Panc1 (cell line): ENCODE results near the gene TXNRD3. TPM values are rescaled to one million over a fixed set of nuclear protein-coding genes. Genes with fewer than 3 reads are reported as not detected.

ENCODE experiments used
- ATAC-seq: fragments of 200-7000 bp; cut with Tn5 transposase; 2 replicates; pipeline ENCODE4 v1.9.1; 2020; ENCODE audit warnings: mild to moderate bottlenecking, moderate library complexity
- BruUV-seq: library from RNA; stranded (reverse); fragments of 400-500 nt; replicated peaks from 2 replicates; lab custom pipeline; 2021; lab: Mats Ljungman, UMichigan
- CTCF ChIA-PET: fragments of 300-600 bp; sonication (Branson Sonifier 250); formaldehyde crosslinking; loops from one replicate; lab custom pipeline; 2022; ENCODE audit warnings: antibody characterized with exemption; lab: Charles Lee
- POLR2A ChIA-PET: fragments of 300-600 bp; sonication (Branson Sonifier 250); formaldehyde crosslinking; loops from one replicate; lab custom pipeline; 2022; ENCODE audit warnings: antibody characterized with exemption; lab: Charles Lee
- DNase-seq: peaks from one replicate; pipeline ENCODE4 v3.0.0-alpha.2; 2010; ENCODE audit warnings: low read depth, low spot score
- H3K27ac ChIP-seq: 2 replicates; pipeline ENCODE4 v1.5.1; 2011; ENCODE audit warnings: mild to moderate bottlenecking, low read length, inconsistent platforms
- H3K27me3 ChIP-seq: fragments of 200-500 bp; sonication (Bioruptor generic); 2 replicates; pipeline ENCODE4 v1.6.0; 2014; ENCODE audit warnings: low read length, inconsistent platforms; ENCODE audit not compliant: control insufficient read depth, insufficient read depth
- H3K36me3 ChIP-seq: fragments of 200-500 bp; sonication (Bioruptor generic); 2 replicates; pipeline ENCODE4 v1.5.1; 2014; ENCODE audit warnings: inconsistent platforms, mild to moderate bottlenecking, low read length, moderate library complexity; ENCODE audit not compliant: control insufficient read depth, insufficient read depth
- H3K4me1 ChIP-seq: 2 replicates; pipeline ENCODE4 v1.5.1; 2011; ENCODE audit warnings: inconsistent platforms, mild to moderate bottlenecking, low read length, moderate library complexity; ENCODE audit not compliant: control insufficient read depth, insufficient read depth
- H3K4me3 ChIP-seq, 2 experiments: 2 replicates each; pipeline ENCODE4 v1.5.1; 2011 to 2012; ENCODE audit warnings: low read depth in 2 of 2, low read length in 2 of 2, mild to moderate bottlenecking in 2 of 2, inconsistent platforms in 1 of 2, moderate library complexity in 1 of 2
- H3K9me3 ChIP-seq: fragments of 200-500 bp; sonication (Bioruptor generic); 2 replicates; pipeline ENCODE4 v1.5.1; 2014; ENCODE audit warnings: low read depth, mild to moderate bottlenecking, inconsistent platforms, low read length, moderate library complexity; ENCODE audit not compliant: control insufficient read depth, insufficient read depth
- POLR2AphosphoS5 ChIP-seq: IDR thresholded peaks from 2 replicates; pipeline ENCODE4 v1.6.1; 2012; ENCODE audit warnings: mild to moderate bottlenecking, low read depth, low read length, moderate library complexity
- SIN3A ChIP-seq: IDR thresholded peaks from 2 replicates; pipeline ENCODE4 v1.6.1; 2012; ENCODE audit warnings: low read depth, mild to moderate bottlenecking, low read length, moderate library complexity, borderline replicate concordance; ENCODE audit not compliant: insufficient read depth
- TCF7L2 ChIP-seq: IDR thresholded peaks from 2 replicates; pipeline ENCODE4 v1.6.1; 2011; ENCODE audit warnings: mild to moderate bottlenecking, low read depth, low read length, inconsistent platforms
- in situ Hi-C: cut with HindIII; loops from 2 replicates; pipeline ENCODE4 v1.10.0; 2016; ENCODE audit warnings: low sequenced_read_pairs, low pct_unique_long_range_greater_than_20kb
- intact Hi-C: fragments of 100-400 bp; cut with micrococcal nuclease; formaldehyde crosslinking; loops from one replicate; pipeline ENCODE4 v1.10.0; 2022; ENCODE audit not compliant: unreplicated experiment
- total RNA-seq: library from RNA; stranded (reverse); gene quantifications from one replicate; pipeline ENCODE4 v1.2.1, GENCODE V29; 2021; ENCODE audit not compliant: unreplicated experiment
- TF ChIP-seq, protein P1 (sequence below), 2 experiments: IDR thresholded peaks; 2 replicates each; pipeline ENCODE4 v1.6.1; 2011 to 2012; ENCODE audit warnings: low read depth in 2 of 2, control low read depth in 1 of 2, low read length in 1 of 2, mild to moderate bottlenecking in 1 of 2, moderate library complexity in 1 of 2; ENCODE audit not compliant: insufficient read depth in 1 of 2
- TF ChIP-seq, protein P2 (sequence below): fragments of 450-650 bp; IDR thresholded peaks from 2 replicates; pipeline ENCODE4 v1.5.1; 2017; ENCODE audit warnings: mild to moderate bottlenecking

TXNRD3 gene
- total RNA-seq, 1 experiment from 2014 or later: 17.2 TPM

DNA sequence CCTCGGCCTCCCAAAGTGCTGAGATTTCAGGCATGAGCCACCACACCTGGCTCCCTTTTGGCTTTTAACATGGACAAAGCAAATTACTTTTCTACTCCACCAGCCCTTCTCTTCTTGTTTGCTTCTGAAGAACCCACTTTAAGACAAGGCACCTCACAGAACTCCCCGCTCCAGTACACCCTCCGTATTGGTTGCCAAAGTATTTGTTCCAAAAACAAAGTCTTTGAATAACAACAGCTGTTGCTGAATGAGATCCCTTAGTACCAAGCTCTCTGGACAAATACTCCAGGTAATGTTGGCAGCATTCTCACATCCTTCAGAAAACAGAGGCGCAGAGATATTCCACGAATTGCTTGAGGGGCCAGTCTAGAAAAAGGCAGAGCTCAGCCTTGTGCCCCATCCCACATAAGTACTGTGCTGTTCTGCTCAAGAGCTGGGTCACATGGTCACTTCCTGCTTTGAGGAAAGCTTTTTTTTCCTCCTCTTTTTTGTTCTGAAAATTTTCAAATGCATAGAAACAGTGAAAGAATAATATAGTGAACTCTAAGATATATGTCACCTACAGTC is 41.9 kb upstream of the TXNRD3 start:
- no peaks in the 10 kb centered on the region for H3K4me1 ChIP-seq
- H3K9me3 ChIP-seq: no peaks in the 10 kb centered on the region
- in situ Hi-C loops (no loop called here), intact Hi-C loops (no loop called here)
- DNase-seq (no peak), ATAC-seq (no peak)
- BruUV-seq: no TSS peak
- no peak overlapping the region for H3K4me3 ChIP-seq
- H3K27ac ChIP-seq: no peak overlapping the region
- ChIA-PET CTCF (no interaction called here), POLR2A (no interaction called here)
- peaks cover 2% of the 10 kb centered on the region; the same call in 1 of the 2 replicates for H3K27me3 ChIP-seq
- TF ChIP-seq SIN3A (no peak), TCF7L2 (no peak), POLR2AphosphoS5 (no peak)
- TF ChIP-seq, protein P1, sequence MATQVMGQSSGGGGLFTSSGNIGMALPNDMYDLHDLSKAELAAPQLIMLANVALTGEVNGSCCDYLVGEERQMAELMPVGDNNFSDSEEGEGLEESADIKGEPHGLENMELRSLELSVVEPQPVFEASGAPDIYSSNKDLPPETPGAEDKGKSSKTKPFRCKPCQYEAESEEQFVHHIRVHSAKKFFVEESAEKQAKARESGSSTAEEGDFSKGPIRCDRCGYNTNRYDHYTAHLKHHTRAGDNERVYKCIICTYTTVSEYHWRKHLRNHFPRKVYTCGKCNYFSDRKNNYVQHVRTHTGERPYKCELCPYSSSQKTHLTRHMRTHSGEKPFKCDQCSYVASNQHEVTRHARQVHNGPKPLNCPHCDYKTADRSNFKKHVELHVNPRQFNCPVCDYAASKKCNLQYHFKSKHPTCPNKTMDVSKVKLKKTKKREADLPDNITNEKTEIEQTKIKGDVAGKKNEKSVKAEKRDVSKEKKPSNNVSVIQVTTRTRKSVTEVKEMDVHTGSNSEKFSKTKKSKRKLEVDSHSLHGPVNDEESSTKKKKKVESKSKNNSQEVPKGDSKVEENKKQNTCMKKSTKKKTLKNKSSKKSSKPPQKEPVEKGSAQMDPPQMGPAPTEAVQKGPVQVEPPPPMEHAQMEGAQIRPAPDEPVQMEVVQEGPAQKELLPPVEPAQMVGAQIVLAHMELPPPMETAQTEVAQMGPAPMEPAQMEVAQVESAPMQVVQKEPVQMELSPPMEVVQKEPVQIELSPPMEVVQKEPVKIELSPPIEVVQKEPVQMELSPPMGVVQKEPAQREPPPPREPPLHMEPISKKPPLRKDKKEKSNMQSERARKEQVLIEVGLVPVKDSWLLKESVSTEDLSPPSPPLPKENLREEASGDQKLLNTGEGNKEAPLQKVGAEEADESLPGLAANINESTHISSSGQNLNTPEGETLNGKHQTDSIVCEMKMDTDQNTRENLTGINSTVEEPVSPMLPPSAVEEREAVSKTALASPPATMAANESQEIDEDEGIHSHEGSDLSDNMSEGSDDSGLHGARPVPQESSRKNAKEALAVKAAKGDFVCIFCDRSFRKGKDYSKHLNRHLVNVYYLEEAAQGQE (IDR thresholded peaks at IDR 0.05; ENCODE audit: insufficient read depth in 1 of 2, low read depth in 2 of 2, low read length in 1 of 2): no peak
- TF ChIP-seq, protein P2, sequence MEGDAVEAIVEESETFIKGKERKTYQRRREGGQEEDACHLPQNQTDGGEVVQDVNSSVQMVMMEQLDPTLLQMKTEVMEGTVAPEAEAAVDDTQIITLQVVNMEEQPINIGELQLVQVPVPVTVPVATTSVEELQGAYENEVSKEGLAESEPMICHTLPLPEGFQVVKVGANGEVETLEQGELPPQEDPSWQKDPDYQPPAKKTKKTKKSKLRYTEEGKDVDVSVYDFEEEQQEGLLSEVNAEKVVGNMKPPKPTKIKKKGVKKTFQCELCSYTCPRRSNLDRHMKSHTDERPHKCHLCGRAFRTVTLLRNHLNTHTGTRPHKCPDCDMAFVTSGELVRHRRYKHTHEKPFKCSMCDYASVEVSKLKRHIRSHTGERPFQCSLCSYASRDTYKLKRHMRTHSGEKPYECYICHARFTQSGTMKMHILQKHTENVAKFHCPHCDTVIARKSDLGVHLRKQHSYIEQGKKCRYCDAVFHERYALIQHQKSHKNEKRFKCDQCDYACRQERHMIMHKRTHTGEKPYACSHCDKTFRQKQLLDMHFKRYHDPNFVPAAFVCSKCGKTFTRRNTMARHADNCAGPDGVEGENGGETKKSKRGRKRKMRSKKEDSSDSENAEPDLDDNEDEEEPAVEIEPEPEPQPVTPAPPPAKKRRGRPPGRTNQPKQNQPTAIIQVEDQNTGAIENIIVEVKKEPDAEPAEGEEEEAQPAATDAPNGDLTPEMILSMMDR: no peak
- no peaks in the 10 kb centered on the region for H3K36me3 ChIP-seq

DNA sequence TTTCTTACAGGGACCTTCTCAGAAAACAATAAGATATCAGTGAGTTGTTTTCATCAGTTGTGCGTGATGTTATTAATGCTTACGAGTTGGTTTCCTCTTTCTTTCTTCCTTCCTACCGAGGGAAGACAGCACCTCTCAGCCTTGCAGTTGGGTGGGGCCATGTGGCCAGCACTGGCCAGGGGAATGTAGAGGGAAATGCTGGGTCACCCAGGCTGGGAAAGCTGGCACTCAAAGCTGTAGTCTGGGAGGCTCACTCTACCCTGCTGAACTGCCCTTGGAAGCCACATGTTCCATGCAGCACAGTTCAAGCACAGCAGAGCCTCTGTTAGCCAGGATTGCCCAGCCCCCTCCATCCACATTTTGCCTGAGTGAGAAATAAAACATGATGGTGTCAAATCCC is 39.0 kb upstream of the TXNRD3 start:
- Histone ChIP-seq H3K4me3 (no peak overlapping the region), H3K27ac (no peak overlapping the region), H3K36me3 (no peaks in the 10 kb centered on the region), H3K27me3 (0 out of 2 replicates have a peak, but pooled peaks cover 2% of the 10 kb centered on the region), H3K9me3 (no peaks in the 10 kb centered on the region), H3K4me1 (no peaks in the 10 kb centered on the region)
- ChIA-PET CTCF (no interaction called here), POLR2A (no interaction called here)
- no peak for ATAC-seq
- no TSS peak for BruUV-seq
- intact Hi-C loops (no loop called here), in situ Hi-C loops (no loop called here)
- TF ChIP-seq SIN3A: no peak
- TF ChIP-seq, protein P1 (IDR thresholded peaks at IDR 0.05; ENCODE audit: insufficient read depth in 1 of 2, low read depth in 2 of 2, low read length in 1 of 2): no peak
- no peak for TF ChIP-seq TCF7L2
- TF ChIP-seq POLR2AphosphoS5: no peak
- no peak for DNase-seq
